IMR-90 (cell line): ENCODE data around the gene RPTOR. TPM values are rescaled to one million over a fixed set of nuclear protein-coding genes. Genes with fewer than 3 reads are reported as not detected.

Experiments used
- ATAC-seq: fragments of 200-7000 bp; cut with Tn5 transposase; 2 replicates; pipeline ENCODE4 v1.9.1; 2020; ENCODE audit warnings: low read depth, mild to moderate bottlenecking, moderate library complexity
- BruUV-seq: library from RNA; stranded (reverse); fragments of 400-500 nt; replicated peaks from 2 replicates; lab custom pipeline; 2021; lab: Mats Ljungman, UMichigan
- CTCF ChIA-PET: fragments of 300-600 bp; formaldehyde crosslinking; extraction: SDS; loops from one replicate; lab custom pipeline; 2021; ENCODE audit warnings: antibody characterized with exemption; lab: Yijun Ruan, JAX
- POLR2A ChIA-PET: fragments of 300-600 bp; sonication (Branson Sonifier 250); formaldehyde crosslinking; loops from one replicate; lab custom pipeline; 2022; ENCODE audit warnings: antibody characterized with exemption; ENCODE audit not compliant: unreplicated experiment; lab: Charles Lee
- DNase-seq: peaks from one replicate; pipeline ENCODE4 v3.0.0; 2013
- H2AFZ ChIP-seq: replicated peaks from 2 replicates; pipeline ENCODE3; 2013; ENCODE audit warnings: low read length, mild to moderate bottlenecking; ENCODE audit not compliant: poor library complexity
- H2AK5ac ChIP-seq: 2 replicates; pipeline ENCODE4 v1.6.1; 2013; ENCODE audit warnings: low read depth, low read length, inconsistent platforms
- H2AK9ac ChIP-seq: replicated peaks from 2 replicates; pipeline ENCODE3; 2013; ENCODE audit warnings: mild to moderate bottlenecking, low read depth, low read length, moderate library complexity; ENCODE audit not compliant: poor library complexity
- H2BK120ac ChIP-seq: 2 replicates; pipeline ENCODE4 v1.6.1; 2013; ENCODE audit warnings: low read depth, low read length, inconsistent platforms
- H2BK15ac ChIP-seq: 3 replicates; pipeline ENCODE4 v1.6.1; 2013; ENCODE audit warnings: low read depth, low read length, inconsistent platforms
- H2BK20ac ChIP-seq: 2 replicates; pipeline ENCODE4 v1.6.1; 2013; ENCODE audit warnings: low read depth, mild to moderate bottlenecking, inconsistent platforms, low read length, moderate library complexity
- H2BK5ac ChIP-seq: 2 replicates; pipeline ENCODE4 v1.6.1; 2013; ENCODE audit warnings: mild to moderate bottlenecking, low read depth, low read length, inconsistent platforms; ENCODE audit not compliant: poor library complexity, severe bottlenecking
- H3K14ac ChIP-seq: replicated peaks from 2 replicates; pipeline ENCODE4 v1.6.1; 2013; ENCODE audit warnings: low read depth, low read length, inconsistent platforms
- H3K18ac ChIP-seq: 2 replicates; pipeline ENCODE4 v1.6.1; 2013; ENCODE audit warnings: low read depth, low read length, control low read depth
- H3K23ac ChIP-seq: 2 replicates; pipeline ENCODE4 v1.6.1; 2013; ENCODE audit warnings: low read depth, low read length, inconsistent platforms
- H3K27ac ChIP-seq: 2 replicates; pipeline ENCODE4 v1.5.1; 2013; ENCODE audit warnings: mild to moderate bottlenecking, control low read depth, low read length; ENCODE audit not compliant: insufficient read depth
- H3K27me3 ChIP-seq: 2 replicates; pipeline ENCODE4 v1.6.1; 2013; ENCODE audit warnings: low read length; ENCODE audit not compliant: control insufficient read depth, insufficient read depth
- H3K36me3 ChIP-seq: 2 replicates; pipeline ENCODE4 v1.6.1; 2013; ENCODE audit warnings: low read length, mixed read lengths; ENCODE audit not compliant: control insufficient read depth, insufficient read depth
- H3K4ac ChIP-seq: 2 replicates; pipeline ENCODE4 v1.6.1; 2013; ENCODE audit warnings: low read depth, low read length, inconsistent platforms
- H3K4me1 ChIP-seq: 2 replicates; pipeline ENCODE4 v1.6.1; 2013; ENCODE audit warnings: low read length, mixed read lengths; ENCODE audit not compliant: control insufficient read depth, insufficient read depth
- H3K4me2 ChIP-seq: 2 replicates; pipeline ENCODE4 v1.6.1; 2013; ENCODE audit warnings: low read depth, mild to moderate bottlenecking, control low read depth, low read length, moderate library complexity
- H3K4me3 ChIP-seq: 2 replicates; pipeline ENCODE4 v1.5.1; 2013; ENCODE audit warnings: low read depth, mild to moderate bottlenecking, control low read depth, low read length, moderate library complexity; ENCODE audit not compliant: insufficient read depth
- H3K56ac ChIP-seq: 2 replicates; pipeline ENCODE4 v1.6.1; 2013; ENCODE audit warnings: low read length, inconsistent platforms; ENCODE audit not compliant: insufficient read depth; ENCODE audit errors: extremely low read depth
- H3K79me1 ChIP-seq, 2 experiments: 2 replicates each; pipeline ENCODE4 v1.6.1; 2013; ENCODE audit warnings: low read length in 2 of 2, inconsistent platforms in 1 of 2, low read depth in 1 of 2
- H3K9ac ChIP-seq: 2 replicates; pipeline ENCODE4 v1.6.1; 2013; ENCODE audit warnings: low read depth, low read length, control low read depth
- H3K9me1 ChIP-seq: 2 replicates; pipeline ENCODE4 v1.6.1; 2013; ENCODE audit warnings: low read length, inconsistent platforms; ENCODE audit not compliant: insufficient read depth
- H3K9me3 ChIP-seq: 2 replicates; pipeline ENCODE4 v1.6.1; 2013; ENCODE audit warnings: low read length; ENCODE audit not compliant: control insufficient read depth, insufficient read depth
- H4K20me1 ChIP-seq: 2 replicates; pipeline ENCODE4 v1.6.1; 2013; ENCODE audit warnings: low read length, inconsistent platforms; ENCODE audit not compliant: insufficient read depth
- H4K5ac ChIP-seq: 2 replicates; pipeline ENCODE4 v1.6.1; 2013; ENCODE audit warnings: mild to moderate bottlenecking, low read depth, low read length, control low read depth
- H4K8ac ChIP-seq, 2 experiments: 2 replicates each; pipeline ENCODE4 v1.6.1; 2013; ENCODE audit warnings: low read depth in 2 of 2, low read length in 2 of 2, control low read depth in 1 of 2, inconsistent platforms in 1 of 2
- H4K91ac ChIP-seq: 2 replicates; pipeline ENCODE4 v1.6.1; 2013; ENCODE audit warnings: low read depth, low read length, inconsistent platforms; ENCODE audit not compliant: insufficient read depth
- MAFK ChIP-seq: IDR thresholded peaks from 2 replicates; pipeline ENCODE4 v1.6.1; 2012; ENCODE audit warnings: low read depth, low read length, improper control_type of control experiment
- POLR2A ChIP-seq: IDR thresholded peaks from 2 replicates; pipeline ENCODE4 v1.6.1; 2012; ENCODE audit warnings: mild to moderate bottlenecking, low read depth, low read length
- WGBS, 2 experiments: methylation state at CpG; one replicate each; pipeline versions ENCODE4 v1.1.5 to v1.1.7; 2013; ENCODE audit warnings: missing lambda C conversion rate in 2 of 2; ENCODE audit not compliant: insufficient read length in 1 of 2; ENCODE audit errors: extremely low coverage in 2 of 2; 5-methylcytosine and 5-hydroxymethylcytosine counted together
- dilution Hi-C: fragments of 300-500 bp; cut with HindIII; formaldehyde crosslinking; loops from one replicate; pipeline ENCODE4 v1.14.3; 2018; ENCODE audit warnings: low sequenced_read_pairs; ENCODE audit not compliant: unreplicated experiment
- in situ Hi-C: fragments of 300-500 bp; cut with MboI; formaldehyde crosslinking; loops from 3 replicates; pipeline ENCODE4 v1.14.3; 2019; ENCODE audit warnings: low sequenced_read_pairs, inconsistent platforms, mixed read lengths
- intact Hi-C: fragments of 100-400 bp; cut with micrococcal nuclease; formaldehyde crosslinking; loops from 2 replicates; pipeline ENCODE4 v1.10.0; 2022
- polyA plus RNA-seq, 3 experiments: library from polyadenylated mRNA; depleted of rRNA; stranded (reverse); fragments of >200 nt; gene quantifications; 2 replicates each; pipeline ENCODE4 v1.2.3, GENCODE V29; 2012; ENCODE audit warnings: low replicate concordance in 1 of 3
- total RNA-seq: library from RNA; depleted of rRNA; stranded (reverse); fragments of >200 nt; gene quantifications from 2 replicates; pipeline ENCODE4 v1.2.3, GENCODE V29; 2012

Gene RPTOR
- total and polyA plus RNA-seq, 2 of the 4 experiments (the other 2 are of a cell fraction): 10.8 to 14.7 TPM

DNA sequence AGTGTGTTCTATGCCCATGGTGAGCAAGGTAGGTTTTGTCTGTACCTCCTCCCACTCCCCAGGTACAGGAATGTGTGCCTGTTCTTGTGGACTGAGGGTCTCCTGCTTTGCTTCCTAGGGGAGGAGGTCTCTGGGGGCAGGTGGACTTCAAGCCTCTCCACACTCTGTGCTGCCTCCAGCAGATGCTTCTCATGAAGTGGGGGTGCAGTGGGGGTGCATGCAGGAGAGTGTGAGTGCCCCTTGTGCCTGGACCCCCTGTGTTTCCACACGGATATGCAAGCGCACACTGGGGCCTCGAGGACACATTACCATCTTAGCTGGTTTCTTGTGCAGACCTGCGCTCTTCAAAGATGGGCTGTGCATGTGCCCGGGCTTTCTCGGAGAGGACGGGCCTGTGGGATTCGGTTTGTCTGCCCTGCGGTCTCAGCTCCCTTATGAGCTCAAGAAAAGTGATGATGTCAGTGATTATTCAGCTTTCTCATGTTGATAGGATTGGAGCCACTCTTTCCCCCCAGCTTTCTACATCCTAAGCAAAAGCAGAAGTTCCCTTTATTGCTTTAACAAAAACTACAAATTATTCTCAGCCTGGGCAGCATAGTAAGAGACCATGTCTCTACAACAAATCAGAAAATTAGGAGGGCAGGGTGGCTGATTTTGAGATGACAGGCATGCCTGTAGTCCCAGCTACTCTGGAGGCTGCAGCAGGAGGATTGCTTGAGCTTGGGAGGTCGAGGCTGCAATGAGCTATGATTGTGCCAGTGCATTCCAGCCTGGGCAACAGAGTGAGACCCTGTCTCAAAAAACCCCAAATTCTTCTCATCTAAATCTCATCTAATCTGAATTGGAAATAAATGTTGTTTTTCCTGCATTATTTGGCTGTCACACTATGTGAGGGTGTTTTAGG, 86.8 kb downstream of the RPTOR start:
- peaks cover 17% of the 10 kb centered on the region for H3K9me1 ChIP-seq
- H3K4me1 ChIP-seq: peaks cover 4% of the 10 kb centered on the region; the same call in 1 of the 2 replicates
- TF ChIP-seq MAFK: peak; percentile 55
- TF ChIP-seq POLR2A: no peak
- H4K5ac ChIP-seq: no peak overlapping the region
- 100% methylated on average over 2 of the region's 10 CpGs; no CpG with 5 or more reads in 1 of the 2 experiments for WGBS, 2 experiments
- H3K14ac ChIP-seq: no peak overlapping the region
- no TSS peak for BruUV-seq
- H3K9me3 ChIP-seq: no peaks in the 10 kb centered on the region
- H4K91ac ChIP-seq: no peak overlapping the region
- CTCF ChIA-PET: no interaction called here
- H3K4me2 ChIP-seq: no peak overlapping the region
- no peak overlapping the region for H2BK120ac ChIP-seq
- DNase-seq: no peak
- H2BK5ac ChIP-seq: no peak overlapping the region
- no peak overlapping the region for H2AK9ac ChIP-seq
- H3K56ac ChIP-seq: no peak overlapping the region
- H3K23ac ChIP-seq: no peak overlapping the region
- ATAC-seq: no peak; the same call in 1 of the 2 replicates
- H2BK15ac ChIP-seq: no peak overlapping the region
- no peak overlapping the region for H2BK20ac ChIP-seq
- dilution Hi-C loops (no loop called here), in situ Hi-C loops (no loop called here), intact Hi-C loops (no loop called here)
- H3K79me1 ChIP-seq: peaks cover 40 to 56% of the 10 kb centered on the region in 2 experiments
- no peak overlapping the region for H3K4ac ChIP-seq
- H2AFZ ChIP-seq: no peak overlapping the region
- H3K18ac ChIP-seq: no peak overlapping the region
- no peak overlapping the region for H3K4me3 ChIP-seq
- H3K27ac ChIP-seq: no peak overlapping the region
- POLR2A ChIA-PET: no interaction called here
- H4K20me1 ChIP-seq: peaks cover 32% of the 10 kb centered on the region
- H4K8ac ChIP-seq: no peak overlapping the region
- no peak overlapping the region for H3K9ac ChIP-seq
- H3K36me3 ChIP-seq: peaks cover under 1% of the 10 kb centered on the region; the same call in 1 of the 2 replicates
- no peaks in the 10 kb centered on the region for H3K27me3 ChIP-seq
- no peak overlapping the region for H2AK5ac ChIP-seq
